Kidney epithelial cell (primary cell): ENCODE results near the gene EFR3B. TPM values are rescaled to one million over a fixed set of nuclear protein-coding genes. Genes with fewer than 3 reads are reported as not detected.
A peak's percentile ranks its signal among the peaks of the same experiment; 100 is the strongest.
"Not testable (repeated sequence)": the region's sequence is repeated elsewhere in the genome, so short reads cannot be mapped to it uniquely, and the experiment has no call there.

ENCODE experiments used
- DNase-seq: peaks from one replicate; pipeline ENCODE4 v3.0.0-alpha.2; 2010; ENCODE audit warnings: low read depth
- H3K27me3 ChIP-seq: 2 replicates; pipeline ENCODE4 v1.6.0; 2011; ENCODE audit warnings: low read length; ENCODE audit not compliant: control insufficient read depth, insufficient read depth
- H3K36me3 ChIP-seq: 2 replicates; pipeline ENCODE4 v1.5.1; 2011; ENCODE audit warnings: low read length; ENCODE audit not compliant: control insufficient read depth, insufficient read depth
- H3K4me3 ChIP-seq: 2 replicates; pipeline ENCODE4 v1.5.1; 2011; ENCODE audit warnings: low read depth, mild to moderate bottlenecking, control low read depth, low read length
- total RNA-seq: library from RNA; depleted of rRNA; stranded (reverse); fragments of >200 nt; gene quantifications from 2 replicates; pipeline ENCODE4 v1.2.3, GENCODE V29; 2015
- TF ChIP-seq, protein P1 (sequence below): IDR thresholded peaks from 2 replicates; pipeline ENCODE4 v1.5.1; 2011; ENCODE audit warnings: mild to moderate bottlenecking, moderate library complexity, low read length, control low read depth, inconsistent platforms; ENCODE audit not compliant: insufficient read depth, poor library complexity, severe bottlenecking

EFR3B gene, protein sequence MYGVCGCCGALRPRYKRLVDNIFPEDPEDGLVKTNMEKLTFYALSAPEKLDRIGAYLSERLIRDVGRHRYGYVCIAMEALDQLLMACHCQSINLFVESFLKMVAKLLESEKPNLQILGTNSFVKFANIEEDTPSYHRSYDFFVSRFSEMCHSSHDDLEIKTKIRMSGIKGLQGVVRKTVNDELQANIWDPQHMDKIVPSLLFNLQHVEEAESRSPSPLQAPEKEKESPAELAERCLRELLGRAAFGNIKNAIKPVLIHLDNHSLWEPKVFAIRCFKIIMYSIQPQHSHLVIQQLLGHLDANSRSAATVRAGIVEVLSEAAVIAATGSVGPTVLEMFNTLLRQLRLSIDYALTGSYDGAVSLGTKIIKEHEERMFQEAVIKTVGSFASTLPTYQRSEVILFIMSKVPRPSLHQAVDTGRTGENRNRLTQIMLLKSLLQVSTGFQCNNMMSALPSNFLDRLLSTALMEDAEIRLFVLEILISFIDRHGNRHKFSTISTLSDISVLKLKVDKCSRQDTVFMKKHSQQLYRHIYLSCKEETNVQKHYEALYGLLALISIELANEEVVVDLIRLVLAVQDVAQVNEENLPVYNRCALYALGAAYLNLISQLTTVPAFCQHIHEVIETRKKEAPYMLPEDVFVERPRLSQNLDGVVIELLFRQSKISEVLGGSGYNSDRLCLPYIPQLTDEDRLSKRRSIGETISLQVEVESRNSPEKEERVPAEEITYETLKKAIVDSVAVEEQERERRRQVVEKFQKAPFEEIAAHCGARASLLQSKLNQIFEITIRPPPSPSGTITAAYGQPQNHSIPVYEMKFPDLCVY
- total RNA-seq, result 2.3 and 3.1 TPM in 2 replicates

DNA sequence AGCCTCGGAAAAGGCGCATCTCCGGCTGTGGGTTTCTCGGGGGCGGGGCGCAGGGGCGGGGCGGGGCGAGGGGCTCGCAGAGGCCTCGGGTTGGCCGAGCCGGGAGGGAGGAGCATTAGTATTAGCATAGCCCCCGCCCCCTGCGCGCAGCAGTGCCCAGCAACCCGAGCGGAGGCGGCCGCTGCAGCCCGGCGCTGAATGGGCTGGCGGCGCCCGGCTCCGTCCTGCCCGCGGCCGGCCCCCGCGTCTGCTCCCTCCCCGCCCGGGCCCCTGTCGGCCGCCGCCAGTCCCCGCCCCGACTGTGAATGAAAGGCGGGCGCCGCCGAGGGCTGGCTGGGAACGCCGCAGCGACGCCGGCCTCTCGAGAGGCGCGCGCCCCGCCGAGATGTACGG is at the start of gene EFR3B:
Gene EFR3B, plus strand, starts transcription at position 149 of the 393 bp plus-strand sequence. Its CDS starts 237 bp downstream, at position 386.
- peak; percentile 61 for DNase-seq

DNA sequence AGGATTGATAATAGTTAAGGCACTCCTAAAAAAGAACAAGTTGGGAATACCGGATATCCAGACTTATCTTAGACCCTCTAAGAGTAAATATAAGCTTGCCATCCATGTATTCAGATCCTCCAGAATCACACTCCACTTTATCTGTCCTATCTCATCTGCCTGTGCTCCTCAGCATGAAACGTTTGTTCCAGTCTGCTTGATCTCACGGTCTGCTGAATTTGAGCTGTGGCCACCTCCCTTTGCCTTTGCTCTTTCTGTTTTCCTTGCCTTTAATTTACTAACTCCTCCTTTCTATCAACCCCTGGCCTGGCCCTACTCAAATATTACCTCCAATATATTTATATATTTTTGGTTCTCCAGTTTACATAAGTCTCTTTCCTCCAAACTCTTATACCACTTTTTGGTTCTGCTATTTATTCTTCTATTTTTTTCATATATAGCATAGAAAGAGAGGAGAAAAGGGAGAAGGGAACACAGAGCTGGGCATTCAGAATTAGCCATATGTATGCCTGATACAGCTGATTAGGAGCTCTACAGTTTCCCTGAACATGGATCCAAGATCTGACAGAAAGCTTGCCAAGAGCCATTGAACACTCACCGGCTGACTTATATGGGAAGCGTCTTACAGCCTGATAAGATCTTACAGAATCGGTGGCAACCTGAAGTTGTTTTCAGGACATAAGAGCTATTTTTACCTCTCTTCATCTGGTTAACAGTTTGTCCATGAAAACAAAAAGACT is 48.3 kb upstream of the EFR3B start:
- TF ChIP-seq, protein P1, sequence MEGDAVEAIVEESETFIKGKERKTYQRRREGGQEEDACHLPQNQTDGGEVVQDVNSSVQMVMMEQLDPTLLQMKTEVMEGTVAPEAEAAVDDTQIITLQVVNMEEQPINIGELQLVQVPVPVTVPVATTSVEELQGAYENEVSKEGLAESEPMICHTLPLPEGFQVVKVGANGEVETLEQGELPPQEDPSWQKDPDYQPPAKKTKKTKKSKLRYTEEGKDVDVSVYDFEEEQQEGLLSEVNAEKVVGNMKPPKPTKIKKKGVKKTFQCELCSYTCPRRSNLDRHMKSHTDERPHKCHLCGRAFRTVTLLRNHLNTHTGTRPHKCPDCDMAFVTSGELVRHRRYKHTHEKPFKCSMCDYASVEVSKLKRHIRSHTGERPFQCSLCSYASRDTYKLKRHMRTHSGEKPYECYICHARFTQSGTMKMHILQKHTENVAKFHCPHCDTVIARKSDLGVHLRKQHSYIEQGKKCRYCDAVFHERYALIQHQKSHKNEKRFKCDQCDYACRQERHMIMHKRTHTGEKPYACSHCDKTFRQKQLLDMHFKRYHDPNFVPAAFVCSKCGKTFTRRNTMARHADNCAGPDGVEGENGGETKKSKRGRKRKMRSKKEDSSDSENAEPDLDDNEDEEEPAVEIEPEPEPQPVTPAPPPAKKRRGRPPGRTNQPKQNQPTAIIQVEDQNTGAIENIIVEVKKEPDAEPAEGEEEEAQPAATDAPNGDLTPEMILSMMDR, result no peak
- Histone ChIP-seq H3K4me3 (no peak overlapping the region), H3K36me3 (no peaks in the 10 kb centered on the region), H3K27me3 (no peaks in the 10 kb centered on the region)
- no peak for DNase-seq

More for the DNA sequence above, at the start of gene EFR3B:
- Histone ChIP-seq H3K4me3 (peak within 1 kb of the TSS; percentile 65), H3K27me3 (no peaks in the 10 kb centered on the region), H3K36me3 (no peaks in the 10 kb centered on the region)
- TF ChIP-seq, protein P1, result no peak

DNA sequence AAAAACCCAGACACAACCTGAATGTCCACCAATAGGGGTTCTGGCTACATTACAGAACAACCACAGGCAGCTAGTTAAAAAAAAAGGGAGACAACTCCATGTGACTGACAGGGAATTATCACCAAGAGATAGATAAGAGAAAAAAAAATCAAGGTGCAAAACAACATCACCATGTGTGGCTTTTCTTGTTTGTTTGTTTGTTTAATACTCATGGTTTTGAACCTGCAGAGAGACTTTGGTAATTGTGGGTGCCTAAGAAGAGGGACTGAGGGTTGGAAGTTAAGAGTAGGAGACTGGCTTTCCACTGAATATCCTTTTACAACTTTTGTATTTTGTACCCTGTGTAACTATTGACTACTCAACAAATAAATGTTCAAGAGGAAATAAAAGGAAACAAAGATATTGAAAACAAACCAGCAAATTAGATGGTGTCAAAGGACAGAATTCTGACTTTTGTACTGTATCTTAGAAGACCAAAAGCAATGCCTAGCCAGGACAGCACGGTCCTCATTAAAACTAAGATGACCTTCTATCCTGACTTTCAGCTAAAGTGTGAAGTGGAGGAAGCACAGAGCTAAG is 47.6 kb upstream of the EFR3B start:
- TF ChIP-seq, protein P1, result no peak
- Histone ChIP-seq H3K36me3 (no peaks in the 10 kb centered on the region), H3K27me3 (no peaks in the 10 kb centered on the region), H3K4me3 (no peak overlapping the region)
- DNase-seq, result no peak

DNA sequence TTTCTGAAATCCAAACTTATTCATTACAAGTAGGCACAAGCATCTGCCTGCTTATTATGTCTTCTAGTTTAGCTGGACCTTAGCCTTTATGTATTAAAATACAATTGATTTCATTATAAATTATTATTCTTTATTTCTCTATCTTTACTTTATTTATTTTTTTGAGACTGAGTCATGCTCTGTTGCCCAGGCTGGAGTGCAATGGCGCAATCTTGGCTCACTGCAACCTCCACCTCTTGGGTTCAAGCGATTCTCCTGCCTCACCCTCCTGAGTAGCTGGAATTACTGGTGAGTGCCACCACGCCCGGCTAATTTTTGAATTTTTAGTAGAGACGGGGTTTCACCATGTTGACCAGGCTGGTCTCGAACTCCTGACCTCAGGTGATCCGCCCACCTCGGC is 42.8 kb upstream of the EFR3B start:
- not testable (repeated sequence) for H3K4me3 ChIP-seq, H3K36me3 ChIP-seq, DNase-seq, H3K27me3 ChIP-seq

DNA sequence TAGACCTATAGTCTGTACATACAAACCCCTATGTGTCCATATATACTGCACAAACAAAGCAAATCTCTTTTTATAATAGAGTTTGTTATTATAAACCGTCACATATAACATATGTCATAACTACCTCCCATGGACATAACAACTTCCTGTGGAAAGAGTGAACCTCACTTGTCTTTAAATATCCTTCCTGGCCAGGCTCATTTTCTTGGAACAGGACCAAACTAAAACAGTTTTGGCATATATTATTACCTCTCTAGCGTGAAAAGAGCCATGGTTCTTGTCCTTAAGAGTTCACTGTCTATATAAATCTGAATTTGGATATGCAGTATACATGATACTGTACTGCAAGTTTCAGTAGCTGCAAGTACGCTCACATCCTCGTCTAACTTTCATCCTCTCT is 41.8 kb upstream of the EFR3B start:
- Histone ChIP-seq H3K36me3 (no peaks in the 10 kb centered on the region), H3K4me3 (no peak overlapping the region), H3K27me3 (no peaks in the 10 kb centered on the region)
- TF ChIP-seq, protein P1, result no peak
- DNase-seq, result no peak
